Fibroblast of skin of left biceps (primary cell): ENCODE measurements around the gene PLVAP.

Experiments used
- DNase-seq, 2 experiments: peaks; one replicate each; pipeline ENCODE4 v3.0.0-alpha.2; 2013; ENCODE audit warnings: low read depth in 2 of 2

Gene PLVAP

GRCh38 chr19:17323300-17323963, 53.7 kb downstream of the PLVAP start:
- no peak for DNase-seq

GRCh38 chr19:17322854-17323253, 54.3 kb downstream of the PLVAP start:
- DNase-seq, result no peak

- no peak for DNase-seq
These were observed 55.3 kb downstream of the PLVAP start for GRCh38 chr19:17321655-17322489.

GRCh38 chr19:17320435-17320834, 56.7 kb downstream of the PLVAP start:
- DNase-seq, result no peak

GRCh38 chr19:17319473-17320238, 57.5 kb downstream of the PLVAP start:
- DNase-seq, result no peak

DNA sequence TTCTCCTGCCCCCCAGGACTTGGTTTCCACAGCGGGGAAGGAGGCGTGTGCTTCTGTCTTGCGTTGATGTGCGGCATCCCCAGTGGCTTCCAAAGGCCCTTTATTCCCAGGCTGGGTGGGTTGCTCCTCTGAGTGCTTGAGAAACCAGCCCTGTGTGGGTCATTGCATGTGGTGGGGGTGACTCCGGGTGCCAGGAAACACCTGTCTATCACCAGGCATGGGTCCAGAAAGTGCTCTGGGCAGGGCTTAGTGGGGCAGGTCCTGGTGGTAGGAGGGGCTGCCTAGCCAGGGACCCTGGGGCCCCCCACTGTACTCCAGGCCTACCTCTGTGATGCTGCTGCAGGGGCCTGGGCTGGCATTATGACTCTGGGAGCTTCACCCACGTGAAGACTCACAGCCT, 58.2 kb downstream of the PLVAP start:
- no peak for DNase-seq

- DNase-seq, result no peak
These were observed 63.0 kb downstream of the PLVAP start for GRCh38 chr19:17314007-17314593.

DNA sequence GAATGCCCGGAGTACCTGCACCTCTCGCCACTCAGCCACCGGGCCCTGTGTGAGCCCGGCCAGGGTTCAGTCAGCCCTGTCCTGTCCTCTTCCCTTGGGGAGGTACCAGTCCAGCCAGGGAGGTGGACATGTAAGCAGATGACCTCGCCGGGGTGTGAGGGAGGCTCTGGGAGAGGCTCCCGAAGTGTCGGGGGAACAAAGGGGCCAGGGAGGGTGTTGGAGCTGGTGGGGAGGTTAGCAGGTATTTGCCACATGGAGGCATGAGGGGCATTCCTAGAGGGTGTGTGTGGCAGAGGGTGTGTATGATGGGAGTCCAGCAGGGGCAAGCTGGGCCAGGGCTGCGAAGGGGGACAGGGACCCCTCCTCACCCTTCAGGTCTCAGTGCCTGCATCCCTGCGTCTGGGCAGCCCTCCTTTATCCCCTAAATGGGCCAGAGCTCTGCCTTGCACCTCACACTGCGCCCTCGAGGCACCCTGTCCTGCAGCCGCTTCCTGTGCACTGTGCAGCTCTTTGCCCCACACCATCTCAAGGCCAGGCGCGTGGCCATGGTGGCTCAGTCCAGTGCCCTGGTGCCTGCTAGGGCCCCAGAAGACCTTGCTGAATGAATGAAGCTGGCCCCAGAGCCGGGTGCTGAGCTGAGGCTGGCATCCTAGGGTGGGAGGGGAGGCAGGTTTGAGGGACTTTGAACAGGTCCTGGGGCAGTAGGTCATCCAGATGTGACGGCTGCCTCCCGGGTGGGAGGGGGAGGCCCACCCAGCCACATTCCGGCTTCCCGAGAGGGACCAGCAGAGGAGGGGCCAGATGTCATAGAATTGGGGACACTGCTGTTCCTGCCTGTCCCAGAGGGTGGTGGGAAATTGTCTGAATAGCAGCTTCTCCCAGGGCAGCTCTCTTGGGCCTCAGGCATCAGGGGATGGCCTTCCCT, 64.7 kb downstream of the PLVAP start:
- no peak for DNase-seq

DNA sequence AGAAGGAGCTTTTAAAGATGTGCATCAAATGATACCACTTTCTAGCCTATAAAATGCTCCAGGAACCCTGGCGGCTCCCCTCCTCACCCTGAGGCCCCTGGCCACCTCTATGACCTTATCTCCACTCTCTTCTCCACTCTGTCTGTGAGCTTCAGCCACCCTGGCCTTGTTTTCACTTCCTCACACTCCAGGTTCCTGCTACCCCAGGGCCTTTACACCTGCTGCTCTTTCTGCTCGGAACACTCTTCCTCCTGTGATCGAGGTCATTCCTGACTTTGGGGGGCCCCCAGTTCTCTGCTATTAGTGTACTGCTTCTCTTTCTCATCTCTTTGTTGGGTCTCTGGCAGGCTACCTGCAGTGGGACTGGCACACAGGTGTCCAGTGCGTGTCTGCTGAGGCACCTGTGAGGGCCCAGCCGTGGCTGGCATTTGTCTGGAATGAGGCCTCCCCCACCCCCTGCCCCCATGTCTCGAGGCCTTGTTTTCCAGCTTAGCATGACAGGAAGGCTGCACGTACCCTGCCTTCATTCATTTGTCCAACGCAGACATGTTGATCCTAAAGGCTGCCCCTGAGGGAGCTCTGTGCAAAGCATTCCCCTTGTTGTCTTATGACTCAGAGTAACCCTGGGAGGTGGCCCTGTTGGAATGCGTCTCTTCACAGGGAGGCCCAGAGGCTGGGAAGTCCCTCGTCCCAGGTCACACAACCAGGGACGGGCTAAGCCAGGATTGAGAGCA, 65.5 kb downstream of the PLVAP start:
- no peak for DNase-seq

DNA sequence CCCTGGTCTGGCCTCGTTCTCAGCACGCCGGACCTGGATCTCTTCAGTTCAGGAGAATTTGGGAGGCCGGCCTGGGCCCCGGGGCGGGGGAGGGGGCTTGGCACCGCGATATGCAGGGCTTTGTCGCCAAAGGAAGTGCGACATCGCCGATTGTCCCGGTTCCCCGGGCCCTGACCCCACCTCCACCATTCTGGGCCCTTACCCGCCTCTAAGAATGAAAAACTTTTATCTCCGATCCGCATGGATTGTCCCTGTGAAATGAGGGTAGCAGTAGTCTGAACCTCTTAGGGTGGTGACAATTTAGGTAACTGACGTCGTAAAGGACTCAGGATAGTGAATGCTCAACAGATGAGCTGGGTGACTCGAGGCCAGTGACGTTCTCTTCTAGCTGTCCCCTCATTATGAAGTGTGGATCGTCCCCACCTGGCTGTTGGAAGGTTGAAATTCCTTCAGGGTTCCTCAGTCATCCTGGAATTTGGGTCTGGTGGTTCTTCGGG, 67.1 kb downstream of the PLVAP start:
- DNase-seq, result no peak

DNA sequence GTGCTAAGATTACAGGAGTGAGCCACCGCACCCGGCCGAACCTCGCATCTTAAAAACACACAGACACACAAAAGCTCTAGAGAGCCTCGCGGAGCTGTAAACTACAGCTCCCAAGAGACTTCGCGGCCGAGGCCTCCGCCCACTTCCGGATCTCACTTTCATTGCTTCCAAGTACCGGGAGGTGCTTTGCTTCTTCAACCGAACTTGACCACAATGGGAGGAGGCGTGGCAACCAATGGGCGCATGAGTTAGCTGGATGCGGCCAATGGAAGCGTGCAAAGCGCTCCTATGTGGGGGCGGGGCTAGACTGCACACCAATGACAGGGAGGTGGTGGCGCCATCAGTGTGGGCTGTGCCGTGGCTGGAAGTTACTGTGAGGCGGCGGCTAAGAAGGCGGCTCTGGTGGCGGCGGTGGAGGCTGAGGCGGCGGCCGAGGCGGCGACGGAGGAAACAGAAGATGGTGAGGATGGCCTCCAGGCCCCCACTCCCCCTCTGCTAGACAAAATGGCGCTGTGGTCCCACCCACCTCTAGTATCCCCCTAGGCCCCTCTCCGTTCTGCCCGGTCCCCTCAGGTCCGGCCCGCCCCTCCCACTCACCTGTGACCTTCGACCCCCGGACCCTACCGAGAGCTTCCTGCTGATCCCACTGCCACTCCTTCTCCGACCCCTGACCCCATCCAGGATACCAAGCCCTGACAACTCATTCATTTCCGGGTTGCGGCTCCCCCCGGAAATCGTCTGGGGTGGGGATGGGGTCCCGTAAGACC, 67.8 kb downstream of the PLVAP start, which contains the start of gene DDA1:
Gene DDA1, plus strand, starts transcription at position 366 of the 767 bp plus-strand sequence. Its CDS starts 92 bp downstream, at position 458.
- peak; percentile 100 for DNase-seq

DNA sequence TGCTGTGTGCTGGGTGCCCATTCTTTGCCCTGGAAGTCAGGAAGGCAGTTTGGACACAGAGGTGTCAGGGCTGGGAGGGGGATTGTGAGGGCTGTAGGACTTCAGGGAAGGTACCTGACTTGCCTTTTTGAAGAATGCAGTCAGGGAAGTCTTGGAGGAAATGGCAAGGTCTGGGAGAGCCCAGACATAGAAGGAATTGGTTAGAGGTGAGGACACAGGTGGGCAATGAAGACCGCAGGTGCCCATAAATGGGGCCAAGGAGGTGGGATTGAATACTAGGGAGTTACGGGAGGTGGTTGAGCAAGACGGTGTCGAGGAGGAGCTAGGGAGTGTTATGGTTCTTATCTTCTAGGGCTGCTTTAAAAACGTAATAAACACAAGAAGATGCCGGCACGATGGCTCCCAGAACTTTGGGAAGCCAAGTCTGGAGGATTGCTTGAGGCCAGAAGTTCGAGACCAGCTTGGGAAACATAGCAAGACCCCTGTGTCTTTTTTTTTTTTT, 69.2 kb downstream of the PLVAP start:
- no peak for DNase-seq

GRCh38 chr19:17306285-17306714, 70.8 kb downstream of the PLVAP start:
- DNase-seq, result no peak

DNA sequence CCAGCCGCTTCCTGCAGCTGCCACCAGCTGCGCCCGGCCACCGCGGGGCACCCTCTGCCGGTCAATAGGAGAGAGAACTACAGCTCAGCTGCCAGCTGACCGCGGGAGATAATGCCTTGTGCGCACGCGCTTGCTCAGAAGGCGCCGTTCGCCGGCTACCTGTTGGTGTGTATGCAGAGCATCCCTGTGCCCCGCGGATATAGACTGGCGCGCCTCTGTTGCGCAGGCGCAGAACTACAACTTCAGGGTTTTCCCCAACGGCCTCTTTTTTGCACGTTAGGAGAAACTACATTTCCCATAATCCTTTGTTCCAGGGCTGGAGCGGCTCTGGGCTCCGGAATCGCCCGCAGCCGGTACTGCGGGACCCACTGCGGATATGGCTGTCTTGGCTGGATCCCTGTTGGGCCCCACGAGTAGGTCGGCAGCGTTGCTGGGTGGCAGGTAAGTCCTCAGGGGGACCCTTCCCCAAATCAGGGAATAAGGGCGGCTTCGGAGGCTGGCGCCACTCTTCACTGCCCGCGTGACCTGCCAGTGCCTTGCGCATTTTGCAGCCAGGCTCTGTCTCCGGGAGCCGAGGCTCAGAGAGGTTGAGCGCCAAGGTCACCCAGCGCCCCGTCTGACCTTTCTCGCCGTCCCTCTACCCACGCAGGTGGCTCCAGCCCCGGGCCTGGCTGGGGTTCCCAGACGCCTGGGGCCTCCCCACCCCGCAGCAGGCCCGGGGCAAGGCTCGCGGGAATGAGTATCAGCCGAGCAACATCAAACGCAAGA, 71.4 kb downstream of the PLVAP start, which contains the start of gene MRPL34:
Gene MRPL34, plus strand, starts transcription at position 356 of the 768 bp plus-strand sequence. Its CDS starts 21 bp downstream, at position 377.
- DNase-seq, result peak; percentile 94 to 95

DNA sequence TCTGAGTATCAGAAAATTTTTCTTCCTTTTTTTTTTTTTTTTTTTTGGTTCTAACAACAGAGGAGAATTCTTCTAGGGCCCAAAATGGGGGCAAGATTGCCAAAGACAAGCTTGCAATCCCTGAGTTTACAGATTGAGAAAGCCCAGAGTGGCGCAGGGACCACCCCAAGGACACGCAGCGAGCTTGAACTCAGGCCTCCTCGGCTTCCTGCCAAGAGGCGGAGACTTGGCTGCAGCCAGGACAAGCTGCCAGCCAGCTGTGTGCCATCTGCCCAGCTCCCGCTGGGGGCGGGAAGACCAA, 72.0 kb downstream of the PLVAP start:
- DNase-seq, result no peak

DNA sequence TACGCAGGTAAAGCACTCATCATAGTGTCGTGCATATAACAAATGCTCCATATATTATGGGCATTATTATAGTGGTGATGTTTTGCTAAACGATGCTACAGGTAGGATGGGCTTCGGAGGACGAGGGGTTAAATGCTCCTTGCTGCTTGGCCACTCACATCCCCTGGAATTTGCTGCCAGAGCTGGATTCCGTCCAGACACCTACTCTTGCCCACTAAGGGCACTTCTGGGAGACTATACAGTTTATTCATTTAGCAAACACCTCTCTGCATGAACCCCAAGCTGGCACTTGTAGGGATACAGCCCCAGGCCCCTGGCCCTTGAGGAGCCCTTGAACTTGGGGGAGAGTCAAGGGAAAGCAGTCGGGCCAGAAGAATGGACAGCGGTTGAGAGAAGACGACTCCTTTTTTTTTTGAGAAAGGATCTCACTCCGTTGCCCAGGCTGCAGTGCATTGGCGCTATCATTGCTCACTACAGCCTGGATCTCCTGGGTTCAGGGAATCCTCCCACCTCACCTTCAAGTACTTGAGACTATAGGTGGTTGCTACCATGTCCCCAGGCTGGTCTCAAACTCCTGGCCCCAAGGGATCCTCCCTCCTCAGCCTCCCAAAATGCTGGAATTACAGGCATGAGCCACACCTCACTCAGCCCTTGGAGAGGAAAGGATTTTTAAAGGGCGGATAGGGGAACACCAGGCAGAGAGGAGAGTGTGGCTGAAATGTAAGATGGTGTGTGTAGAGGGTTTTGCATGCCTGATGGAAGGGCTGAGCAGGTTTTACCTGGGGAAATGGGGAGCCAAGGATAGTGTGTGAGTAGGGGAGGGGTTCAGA, 72.5 kb downstream of the PLVAP start:
- no peak for DNase-seq

DNA sequence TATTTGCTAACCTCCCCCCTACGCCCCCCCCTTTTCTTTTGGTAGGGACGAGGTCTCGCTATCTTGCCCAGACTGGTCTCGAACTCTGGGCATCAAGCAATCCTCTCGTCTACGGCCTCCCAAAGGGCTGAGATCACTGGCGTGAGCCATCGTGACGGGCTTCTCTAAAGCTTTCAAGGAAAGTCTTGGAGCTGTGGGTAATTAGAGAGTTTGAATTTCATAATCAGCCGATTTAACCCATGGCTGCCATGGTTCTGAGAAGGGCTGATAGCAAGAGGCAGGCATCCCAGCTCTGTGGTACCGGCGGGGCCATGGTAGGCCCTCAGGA, 73.2 kb downstream of the PLVAP start:
- DNase-seq, result no peak
